Endothelial cell of umbilical vein (primary cell): Measurements from ENCODE around the gene PDGFA. TPM values are rescaled to one million over a fixed set of nuclear protein-coding genes. Genes with fewer than 3 reads are reported as not detected.
A peak's percentile ranks its signal among the peaks of the same experiment; 100 is the strongest.

Source experiments
- BruUV-seq: library from RNA; stranded (reverse); fragments of 400-500 nt; replicated peaks from 2 replicates; lab custom pipeline; 2021; lab: Mats Ljungman, UMichigan
- CTCF ChIA-PET: fragments of 300-600, 350-600 bp; sonication (Branson Sonifier 250); formaldehyde crosslinking; loops from one replicate; lab custom pipeline; 2021; ENCODE audit warnings: antibody characterized with exemption, inconsistent platforms; lab: Charles Lee
- POLR2A ChIA-PET: fragments of 300-600, 350-600 bp; sonication (Branson Sonifier 250); formaldehyde crosslinking; loops from one replicate; lab custom pipeline; 2021; ENCODE audit warnings: antibody characterized with exemption, inconsistent platforms; lab: Charles Lee
- DNase-seq: peaks from one replicate; pipeline ENCODE4 v3.0.0-alpha.2; 2011; ENCODE audit warnings: low read depth, low spot score
- FAIRE-seq: peaks from 2 replicates; lab custom pipeline; 2011; peaks lifted over from hg19 to GRCh38; lab: Jason Lieb, UNC
- H2AFZ ChIP-seq: 2 replicates; pipeline ENCODE4 v1.6.0; 2012; ENCODE audit warnings: low read depth, low read length, control low read depth, inconsistent platforms
- H3K27ac ChIP-seq: 2 replicates; pipeline ENCODE4 v1.5.1; 2011; ENCODE audit warnings: low read depth, mild to moderate bottlenecking, control low read depth, low read length, moderate library complexity; ENCODE audit not compliant: insufficient read depth
- H3K27me3 ChIP-seq, 2 experiments: 2 replicates each; pipeline versions ENCODE4 v1.6.0 to v1.6.1; 2011; ENCODE audit warnings: low read length in 2 of 2, mixed read lengths in 1 of 2; ENCODE audit not compliant: control insufficient read depth in 2 of 2, insufficient read depth in 2 of 2
- H3K36me3 ChIP-seq, 2 experiments: 2 replicates in 1 of 2; 3 replicates in 1 of 2; pipeline ENCODE4 v1.5.1; 2011; ENCODE audit warnings: low read length in 2 of 2, mild to moderate bottlenecking in 1 of 2, moderate library complexity in 1 of 2; ENCODE audit not compliant: control insufficient read depth in 2 of 2, insufficient read depth in 2 of 2; ENCODE audit errors: extremely low read depth in 1 of 2
- H3K4me1 ChIP-seq: 3 replicates; pipeline ENCODE4 v1.5.1; 2011; ENCODE audit warnings: mild to moderate bottlenecking, low read length; ENCODE audit not compliant: control insufficient read depth, insufficient read depth; ENCODE audit errors: extremely low read depth
- H3K4me2 ChIP-seq: 2 replicates; pipeline ENCODE4 v1.6.1; 2011; ENCODE audit warnings: low read length, control low read depth, mixed read lengths; ENCODE audit not compliant: insufficient read depth
- H3K4me3 ChIP-seq, 3 experiments: fragments of 200-600 bp in 1 of 3; sonication (generic), shearing (Covaris generic) in 1 of 3; replicated peaks in 1 of 3; 2 replicates each; pipeline ENCODE4 v1.5.1; 2011 to 2016; ENCODE audit warnings: control low read depth in 3 of 3, low read length in 3 of 3, mild to moderate bottlenecking in 2 of 3, inconsistent platforms in 1 of 3, low read depth in 1 of 3, moderate library complexity in 1 of 3; ENCODE audit not compliant: insufficient read depth in 1 of 3
- H3K79me2 ChIP-seq: 2 replicates; pipeline ENCODE4 v1.6.0; 2012; ENCODE audit warnings: low read length, inconsistent platforms; ENCODE audit not compliant: control insufficient read depth, insufficient read depth
- H3K9ac ChIP-seq: replicated peaks from 2 replicates; pipeline ENCODE3; 2011; ENCODE audit warnings: low read length, control low read depth; ENCODE audit not compliant: insufficient read depth; ENCODE audit errors: extremely low read depth
- H3K9me1 ChIP-seq: replicated peaks from 3 replicates; pipeline ENCODE4 v1.6.0; 2011; ENCODE audit warnings: mild to moderate bottlenecking, low read length; ENCODE audit not compliant: control insufficient read depth, insufficient read depth; ENCODE audit errors: extremely low read depth
- H3K9me3 ChIP-seq: replicated peaks from 2 replicates; pipeline ENCODE4 v1.5.1; 2012; ENCODE audit warnings: low read length, inconsistent platforms; ENCODE audit not compliant: control insufficient read depth, insufficient read depth
- H4K20me1 ChIP-seq: replicated peaks from 2 replicates; pipeline ENCODE3; 2011; ENCODE audit warnings: mild to moderate bottlenecking, low read length; ENCODE audit not compliant: control insufficient read depth, insufficient read depth; ENCODE audit errors: extremely low read depth
- CTCF ChIP-seq, 2 donors: IDR thresholded peaks; 1 replicate in 1 of 2; 2 replicates in 1 of 2; pipeline ENCODE4 v1.5.1; 2011; ENCODE audit warnings: low read length in 2 of 2, mild to moderate bottlenecking in 2 of 2, moderate library complexity in 2 of 2, control low read depth in 1 of 2, inconsistent platforms in 1 of 2, low read depth in 1 of 2; ENCODE audit not compliant: insufficient read depth in 1 of 2; ENCODE audit errors: extremely low read depth in 1 of 2
- EZH2 ChIP-seq: IDR thresholded peaks from 2 replicates; pipeline ENCODE4 v1.6.1; 2012; ENCODE audit warnings: borderline replicate concordance, low read depth, mild to moderate bottlenecking, moderate library complexity, low read length, inconsistent platforms; ENCODE audit not compliant: severe bottlenecking
- FOS ChIP-seq: IDR thresholded peaks from 2 replicates; pipeline ENCODE4 v1.6.1; 2011; ENCODE audit warnings: mild to moderate bottlenecking, low read length, moderate library complexity, borderline replicate concordance; ENCODE audit not compliant: insufficient read depth
- GATA2 ChIP-seq: IDR thresholded peaks from 2 replicates; pipeline ENCODE4 v1.7.0; 2011; ENCODE audit warnings: low read depth, mild to moderate bottlenecking, moderate library complexity, mixed read lengths, low read length; ENCODE audit not compliant: insufficient read length, insufficient read depth
- JUN ChIP-seq: IDR thresholded peaks from 2 replicates; pipeline ENCODE4 v1.6.1; 2011; ENCODE audit warnings: borderline replicate concordance, low read depth; ENCODE audit not compliant: insufficient read length, insufficient read depth
- MYC ChIP-seq: IDR thresholded peaks from one replicate; pipeline ENCODE4 v1.6.1; 2011; ENCODE audit warnings: mild to moderate bottlenecking, low read depth, low read length
- POLR2A ChIP-seq: IDR thresholded peaks from 2 replicates; pipeline ENCODE4 v1.6.1; 2012; ENCODE audit warnings: low read depth, mild to moderate bottlenecking, control low read depth, low read length
- POLR2AphosphoS5 ChIP-seq: IDR thresholded peaks from 2 replicates; pipeline ENCODE4 v1.6.1; 2012; ENCODE audit warnings: low read depth, mild to moderate bottlenecking, control low read depth, low read length, moderate library complexity; ENCODE audit not compliant: insufficient read depth
- dilution Hi-C: fragments of 300-500 bp; cut with MboI; formaldehyde crosslinking; loops from one replicate; pipeline ENCODE4 v1.15.0; 2019; ENCODE audit warnings: low sequenced_read_pairs; ENCODE audit not compliant: extremely low pct_ligation_motif_present
- intact Hi-C: fragments of 100-400 bp; cut with micrococcal nuclease; formaldehyde crosslinking; loops from one replicate; pipeline ENCODE4 v1.10.0; 2022
- polyA plus RNA-seq, 4 experiments: library from polyadenylated mRNA; depleted of rRNA in 3 of 4; stranded (reverse) in 3 of 4; unstranded in 1 of 4; fragments of >200 nt; gene quantifications; 2 replicates each; pipeline versions ENCODE4 v1.2.1 to v1.2.3, GENCODE V29; 2011 to 2012; ENCODE audit warnings: missing spikeins in 1 of 4
- total RNA-seq: library from RNA; stranded (reverse); gene quantifications from 2 replicates; pipeline ENCODE4 v1.2.3, GENCODE V29; 2021
- TF ChIP-seq, protein P1 (sequence below): IDR thresholded peaks from 2 replicates; pipeline ENCODE4 v1.6.1; 2011; ENCODE audit not compliant: insufficient read depth, insufficient read length

The PDGFA gene
- total and polyA plus RNA-seq, 2 donors (not counting 3 experiments of a cell fraction or from before 2014, with no cell fraction given): 17.4 to 62.4 TPM

GRCh38 chr7:477626-478220, 41.9 kb downstream of the PDGFA start:
- H3K9me3 ChIP-seq: no peaks in the 10 kb centered on the region
- intact Hi-C loops: no loop called here
- peak; percentile 21 for FAIRE-seq
- no peaks in the 10 kb centered on the region for H3K36me3 ChIP-seq
- dilution Hi-C loops: no loop called here
- no peaks in the 10 kb centered on the region for H3K79me2 ChIP-seq
- no peaks in the 10 kb centered on the region for H3K9me1 ChIP-seq
- H3K4me2 ChIP-seq: no peak overlapping the region
- no peaks in the 10 kb centered on the region for H4K20me1 ChIP-seq
- H3K9ac ChIP-seq: no peak overlapping the region
- no TSS peak for BruUV-seq
- no peak overlapping the region for H3K27ac ChIP-seq
- no peak for TF ChIP-seq GATA2
- TF ChIP-seq MYC: no peak
- CTCF ChIA-PET: interaction anchor here (1.0 kb wide), 1 partner anchor 17 kb away, joined by 3 read pairs; no protein-coding TSS in a partner anchor
- no peak overlapping the region for H3K4me3 ChIP-seq
- DNase-seq: no peak
- peaks cover 4% of the 10 kb centered on the region for H3K4me1 ChIP-seq
- no peak overlapping the region for H2AFZ ChIP-seq
- POLR2A ChIA-PET: no interaction called here
- no peaks in the 10 kb centered on the region for H3K27me3 ChIP-seq

DNA sequence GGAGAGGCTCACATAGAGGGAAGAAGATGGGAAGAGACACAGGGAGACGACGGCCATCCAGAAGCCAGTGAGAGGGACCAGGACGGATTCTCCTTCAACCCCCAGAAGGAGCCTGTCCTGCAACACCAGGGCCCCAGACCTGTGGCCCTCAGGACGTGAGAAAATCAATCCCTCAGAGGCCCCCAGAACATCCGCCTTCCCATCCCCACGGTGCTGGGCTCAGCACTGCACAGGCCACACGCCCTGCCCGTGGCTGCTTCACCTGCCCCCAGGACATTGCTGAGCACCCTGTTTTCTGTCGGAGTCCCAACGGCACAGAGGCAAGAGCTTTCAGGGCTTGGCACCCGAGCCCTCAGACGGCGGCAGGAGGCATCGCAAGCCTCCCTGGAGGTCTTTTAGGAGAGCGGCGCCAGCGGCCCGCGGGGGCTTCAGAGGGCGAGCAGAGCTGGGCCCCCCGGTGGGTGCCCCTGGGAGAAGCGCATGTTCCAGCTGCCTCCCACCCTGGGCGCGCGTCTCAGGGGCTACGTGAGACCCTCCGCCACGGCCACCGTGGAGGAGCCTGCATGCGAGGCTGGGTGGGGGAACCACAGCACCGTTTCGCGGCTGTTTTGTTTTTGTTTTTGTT, 42.8 kb downstream of the PDGFA start:
- Histone ChIP-seq H3K36me3 (no peaks in the 10 kb centered on the region), H3K9me1 (no peaks in the 10 kb centered on the region), H4K20me1 (no peaks in the 10 kb centered on the region), H3K4me2 (no peak overlapping the region), H3K27ac (no peak overlapping the region), H3K4me1 (peaks cover 4% of the 10 kb centered on the region), H2AFZ (no peak overlapping the region), H3K9me3 (no peaks in the 10 kb centered on the region), H3K9ac (no peak overlapping the region), H3K4me3 (no peak overlapping the region), H3K79me2 (no peaks in the 10 kb centered on the region), H3K27me3 (no peaks in the 10 kb centered on the region)
- intact Hi-C loops: no loop called here
- ChIA-PET POLR2A (interaction anchor here (0.5 kb wide), 1 partner anchor 9 kb away, joined by 4 read pairs; no protein-coding TSS in a partner anchor), CTCF (interaction anchor here (1.0 kb wide), 1 partner anchor 16 kb away, joined by 3 read pairs; no protein-coding TSS in a partner anchor)
- TF ChIP-seq EZH2 (no peak), MYC (no peak), CTCF (IDR thresholded peaks at IDR 0.05; ENCODE audit: extremely low read depth in 1 of 2, insufficient read depth in 1 of 2, low read depth in 1 of 2, low read length in 2 of 2) (no peak), FOS (no peak), POLR2AphosphoS5 (no peak), GATA2 (no peak), JUN (no peak), POLR2A (no peak)
- TF ChIP-seq, protein P1, sequence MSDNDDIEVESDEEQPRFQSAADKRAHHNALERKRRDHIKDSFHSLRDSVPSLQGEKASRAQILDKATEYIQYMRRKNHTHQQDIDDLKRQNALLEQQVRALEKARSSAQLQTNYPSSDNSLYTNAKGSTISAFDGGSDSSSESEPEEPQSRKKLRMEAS: no peak
- dilution Hi-C loops: no loop called here
- no peak for DNase-seq
- FAIRE-seq: no peak
- BruUV-seq: no TSS peak
